BLaER1 treated with 17β-estradiol and CSF1 and Interleukin-3, amounts not matched to agents 10 nM and 100 nM (cell line): Measurements from ENCODE around the gene RIF1.

ENCODE experiments used
- H3K27ac ChIP-seq, 11 experiments: shearing (Covaris generic); formaldehyde crosslinking; 2 replicates each; pipeline ENCODE4 v1.8.1; 2022
- H3K27me3 ChIP-seq, 11 experiments: shearing (Covaris generic); formaldehyde crosslinking; 2 replicates each; pipeline ENCODE4 v1.8.1; 2022
- H3K36me3 ChIP-seq, 11 experiments: shearing (Covaris generic); formaldehyde crosslinking; 2 replicates each; pipeline ENCODE4 v1.8.1; 2022
- H3K4me1 ChIP-seq, 10 experiments: shearing (Covaris generic); formaldehyde crosslinking; 2 replicates each; pipeline ENCODE4 v1.8.1; 2022
- H3K4me2 ChIP-seq, 11 experiments: shearing (Covaris generic); formaldehyde crosslinking; 2 replicates each; pipeline ENCODE4 v1.8.1; 2022
- H3K4me3 ChIP-seq, 10 experiments: shearing (Covaris generic); formaldehyde crosslinking; 2 replicates each; pipeline ENCODE4 v1.8.1; 2022
- H3K9ac ChIP-seq, 11 experiments: shearing (Covaris generic); formaldehyde crosslinking; 2 replicates each; pipeline ENCODE4 v1.8.1; 2022
- H3K9me3 ChIP-seq, 11 experiments: shearing (Covaris generic); formaldehyde crosslinking; replicated peaks in 1 of 11; 2 replicates each; pipeline ENCODE4 v1.8.1; 2022
- H4K20me1 ChIP-seq, 11 experiments: shearing (Covaris generic); formaldehyde crosslinking; 2 replicates each; pipeline ENCODE4 v1.8.1; 2022
- Cebpa-rat ChIP-seq, 11 experiments: shearing (Covaris generic); IDR thresholded peaks; 2 replicates each; pipeline ENCODE4 v1.8.1; 2022

Gene RIF1

DNA sequence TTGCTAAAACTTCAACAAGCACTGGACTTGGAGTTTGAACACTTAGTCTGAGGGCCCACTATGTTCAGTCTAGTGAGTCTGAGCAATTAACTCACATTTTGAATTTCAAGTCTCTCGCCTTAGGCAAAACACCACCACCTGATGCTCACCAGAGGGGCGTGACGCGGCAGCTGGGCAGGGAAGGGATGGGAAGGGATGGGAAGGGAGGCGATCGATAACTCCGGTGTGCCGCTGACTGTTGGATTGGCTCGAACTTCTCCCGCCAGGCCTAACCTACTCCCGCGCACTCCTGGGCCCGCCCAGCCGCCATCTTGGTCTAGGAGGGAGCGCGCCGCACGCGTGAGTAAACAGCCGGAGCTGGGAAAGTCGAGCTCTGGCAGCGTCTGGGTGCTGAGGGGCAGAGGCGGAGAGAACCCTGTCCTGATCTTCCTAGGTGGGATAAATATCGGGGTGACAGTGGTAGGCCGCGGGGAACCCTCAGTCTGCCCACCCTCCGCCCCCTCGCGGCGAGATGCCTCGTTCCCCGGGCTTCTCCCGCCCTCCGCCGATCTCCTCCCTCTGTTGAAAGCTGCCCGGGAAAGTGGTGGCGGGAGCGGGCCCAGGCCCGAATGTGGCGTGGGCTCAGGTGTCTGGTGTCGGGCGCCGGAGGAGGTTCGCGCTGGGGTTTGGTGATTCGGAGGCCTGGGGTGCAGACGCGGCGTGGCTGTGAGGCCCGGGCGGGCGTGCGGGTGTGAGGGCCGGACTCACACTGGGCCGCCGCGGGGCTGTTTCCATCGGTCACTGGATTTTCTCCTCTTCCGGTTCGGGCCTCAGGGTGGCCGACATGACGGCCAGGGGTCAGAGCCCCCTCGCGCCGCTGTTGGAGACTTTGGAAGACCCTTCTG is at the start of gene RIF1:
Gene RIF1 (plus strand): TSS at position 302 of the 884 bp plus-strand sequence. CDS start 522 bp downstream, at position 824.
- Histone ChIP-seq H3K27me3 (no peaks in the 10 kb centered on the region), H3K4me2 (peak within 1 kb of the TSS; percentile 76 to 89 (median 83)), H3K27ac (peak within 1 kb of the TSS; percentile 81 to 96 (median 92)), H3K9ac (peak within 1 kb of the TSS; percentile 92 to 99 (median 95)), H4K20me1 (peaks cover 8 to 46% (median 30%) of the 10 kb centered on the region in 11 experiments; a peak in 17 of 22 replicates), H3K4me3 (peak within 1 kb of the TSS; percentile 87 to 100 (median 96)), H3K9me3 (no peaks in the 10 kb centered on the region), H3K36me3 (peaks cover 31 to 38% (median 37%) of the 10 kb centered on the region in 11 experiments), H3K4me1 (peaks cover 8 to 21% (median 10%) of the 10 kb centered on the region in 10 experiments; a peak in 19 of 20 replicates)
- TF ChIP-seq Cebpa-rat (IDR thresholded peaks at IDR 0.05) = no peak

- Histone ChIP-seq H3K4me2 (no peak overlapping the region), H3K27me3 (no peaks in the 10 kb centered on the region), H3K36me3 (no peaks in the 10 kb centered on the region), H3K9me3 (no peaks in the 10 kb centered on the region), H3K9ac (no peak overlapping the region), H3K4me3 (no peak overlapping the region), H3K4me1 (0 out of 20 replicates have a peak, but pooled peaks cover 0 to 10% (median 0%) of the 10 kb centered on the region in 10 experiments), H3K27ac (no peak overlapping the region), H4K20me1 (no peaks in the 10 kb centered on the region)
- TF ChIP-seq Cebpa-rat (IDR thresholded peaks at IDR 0.05) = no peak
These were observed 47.9 kb upstream of the RIF1 start for GRCh38 chr2:151361674-151362370.

GRCh38 chr2:151363709-151364108 is 46.0 kb upstream of the RIF1 start:
- 0 out of 20 replicates have a peak, but pooled peaks cover 0 to 10% (median 0%) of the 10 kb centered on the region in 10 experiments for H3K4me1 ChIP-seq
- H3K9me3 ChIP-seq = no peaks in the 10 kb centered on the region
- no peaks in the 10 kb centered on the region for H3K27me3 ChIP-seq
- 0 out of 22 replicates have a peak, but pooled peaks of 1 of the 11 experiments have one; percentile 12 for TF ChIP-seq Cebpa-rat (IDR thresholded peaks at IDR 0.05)
- H3K4me2 ChIP-seq = peak overlapping the region in 1 of 11 experiments; percentile 8; a peak in 1 of 22 replicates
- H4K20me1 ChIP-seq = no peaks in the 10 kb centered on the region
- H3K27ac ChIP-seq = peak overlapping the region in 2 of 11 experiments; percentile 11 to 27; a peak in 1 of 22 replicates
- no peaks in the 10 kb centered on the region for H3K36me3 ChIP-seq
- no peak overlapping the region for H3K4me3 ChIP-seq
- no peak overlapping the region for H3K9ac ChIP-seq

GRCh38 chr2:151367571-151367970 is 42.1 kb upstream of the RIF1 start:
- no peak overlapping the region for H3K4me3 ChIP-seq
- no peaks in the 10 kb centered on the region for H3K27me3 ChIP-seq
- no peaks in the 10 kb centered on the region for H3K36me3 ChIP-seq
- H3K27ac ChIP-seq = no peak overlapping the region
- H3K9me3 ChIP-seq = no peaks in the 10 kb centered on the region
- H3K4me1 ChIP-seq = 0 out of 20 replicates have a peak, but pooled peaks cover 0 to 10% (median 0%) of the 10 kb centered on the region in 10 experiments
- no peak overlapping the region for H3K9ac ChIP-seq
- H4K20me1 ChIP-seq = no peaks in the 10 kb centered on the region
- TF ChIP-seq Cebpa-rat (IDR thresholded peaks at IDR 0.05) = no peak
- H3K4me2 ChIP-seq = no peak overlapping the region

GRCh38 chr2:151374436-151374835 is 35.3 kb upstream of the RIF1 start:
- Histone ChIP-seq H3K36me3 (no peaks in the 10 kb centered on the region), H3K9me3 (no peaks in the 10 kb centered on the region), H4K20me1 (no peaks in the 10 kb centered on the region), H3K4me3 (no peak overlapping the region), H3K4me2 (no peak overlapping the region), H3K27me3 (no peaks in the 10 kb centered on the region), H3K4me1 (peaks cover 0 to 9% (median 6%) of the 10 kb centered on the region in 10 experiments; a peak in 10 of 20 replicates), H3K27ac (no peak overlapping the region), H3K9ac (no peak overlapping the region)
- TF ChIP-seq Cebpa-rat (IDR thresholded peaks at IDR 0.05) = no peak

DNA sequence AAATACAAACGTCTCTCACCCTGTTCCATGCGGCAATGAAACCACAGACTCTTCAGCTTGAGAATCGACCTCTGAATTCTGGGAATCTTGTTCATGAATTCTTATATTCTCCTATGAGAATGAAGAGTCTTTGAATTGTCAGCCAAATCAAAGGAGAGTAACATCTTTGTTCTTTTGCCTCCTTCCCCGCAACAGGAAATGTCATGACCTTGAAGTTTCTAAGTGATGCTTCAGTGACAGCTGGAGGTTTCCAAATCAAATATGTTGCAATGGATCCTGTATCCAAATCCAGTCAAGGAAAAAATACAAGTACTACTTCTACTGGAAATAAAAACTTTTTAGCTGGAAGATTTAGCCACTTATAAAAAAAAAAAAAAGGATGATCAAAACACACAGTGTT is 30.5 kb upstream of the RIF1 start:
- Histone ChIP-seq H3K27ac (peak overlapping the region in 3 of 11 experiments; percentile 32 to 57 (median 47); a peak in 6 of 22 replicates), H3K4me1 (peaks cover 0 to 9% (median 6%) of the 10 kb centered on the region in 10 experiments; a peak in 10 of 20 replicates), H3K36me3 (no peaks in the 10 kb centered on the region), H3K4me3 (no peak overlapping the region), H3K9ac (no peak overlapping the region; a peak in 1 of 22 replicates), H3K9me3 (no peaks in the 10 kb centered on the region), H3K27me3 (no peaks in the 10 kb centered on the region), H3K4me2 (peak overlapping the region in 8 of 11 experiments; percentile 4 to 61 (median 43); a peak in 12 of 22 replicates), H4K20me1 (no peaks in the 10 kb centered on the region)
- peak in 3 of 11 experiments; percentile 21 to 59 (median 38); a peak in 3 of 22 replicates for TF ChIP-seq Cebpa-rat (IDR thresholded peaks at IDR 0.05)

DNA sequence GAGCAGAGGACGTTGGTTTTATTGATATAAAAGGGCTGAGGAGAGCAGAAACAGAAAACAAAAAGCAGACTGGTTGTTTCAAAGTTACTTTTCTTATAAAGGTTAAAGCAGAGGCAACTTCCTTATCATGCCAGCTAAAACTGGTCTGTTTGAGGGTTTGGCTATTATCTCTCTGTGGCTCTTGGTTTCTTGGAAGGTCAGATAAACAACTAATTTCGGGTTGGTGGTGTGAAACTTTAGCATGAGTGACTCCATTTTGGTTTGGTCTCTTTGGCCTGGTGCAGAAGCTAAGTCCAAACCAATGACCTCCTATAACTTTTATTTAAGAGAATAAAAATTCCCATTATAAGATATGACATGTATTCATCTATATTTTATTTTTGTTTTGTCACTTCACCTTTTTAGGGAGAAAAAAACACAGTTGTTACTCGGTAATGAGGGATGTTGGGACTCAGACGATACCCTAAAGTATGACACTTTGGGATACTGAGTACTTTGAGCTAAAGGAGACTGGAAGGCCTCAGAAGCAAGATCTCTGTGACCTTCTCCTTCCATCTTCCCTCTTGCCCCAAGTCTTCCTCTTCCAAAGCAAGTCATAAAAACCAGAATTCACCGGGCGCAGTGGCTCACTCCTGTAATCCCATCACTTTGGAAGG is 29.0 kb upstream of the RIF1 start:
- Histone ChIP-seq H3K4me3 (no peak overlapping the region), H3K4me2 (no peak overlapping the region), H3K4me1 (peaks cover 0 to 9% (median 6%) of the 10 kb centered on the region in 10 experiments; a peak in 10 of 20 replicates), H3K36me3 (no peaks in the 10 kb centered on the region), H3K27me3 (no peaks in the 10 kb centered on the region), H3K27ac (no peak overlapping the region), H3K9me3 (no peaks in the 10 kb centered on the region), H4K20me1 (no peaks in the 10 kb centered on the region), H3K9ac (no peak overlapping the region)
- no peak for TF ChIP-seq Cebpa-rat (IDR thresholded peaks at IDR 0.05)

DNA sequence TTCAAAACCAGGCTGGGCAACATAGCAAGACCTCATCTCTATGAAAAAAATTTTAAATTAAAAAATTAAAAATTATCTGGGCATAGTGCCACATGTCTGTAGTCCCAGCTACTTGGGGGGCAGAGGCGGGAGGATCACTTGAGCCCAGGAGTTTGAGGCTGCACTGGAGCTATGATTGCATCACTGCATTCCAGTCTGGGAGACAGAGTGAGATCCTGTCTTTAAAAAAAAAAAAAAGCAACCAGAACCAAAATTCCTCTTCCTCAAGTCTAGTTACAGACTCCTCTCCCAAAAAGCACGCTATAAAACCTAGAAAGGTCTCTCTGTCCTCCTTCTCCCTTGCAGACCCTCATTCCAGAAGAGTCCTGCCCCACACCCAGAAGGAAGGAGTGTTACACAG is 28.4 kb upstream of the RIF1 start:
- no peak overlapping the region for H3K4me2 ChIP-seq
- H3K9me3 ChIP-seq = no peaks in the 10 kb centered on the region
- no peak overlapping the region for H3K4me3 ChIP-seq
- no peaks in the 10 kb centered on the region for H4K20me1 ChIP-seq
- H3K27ac ChIP-seq = no peak overlapping the region
- H3K36me3 ChIP-seq = no peaks in the 10 kb centered on the region
- no peaks in the 10 kb centered on the region for H3K27me3 ChIP-seq
- no peak for TF ChIP-seq Cebpa-rat (IDR thresholded peaks at IDR 0.05)
- H3K4me1 ChIP-seq = peaks cover 0 to 9% (median 6%) of the 10 kb centered on the region in 10 experiments; a peak in 10 of 20 replicates
- no peak overlapping the region for H3K9ac ChIP-seq
